Activated naive CD8-positive, alpha-beta T cell treated with anti-CD3 and anti-CD28 coated beads, Interleukin-2, amount 10 ng/mL, durations not matched to agents 7 days and 5 days (primary cell): Measurements from ENCODE around the gene DHX35. TPM values are rescaled to one million over a fixed set of nuclear protein-coding genes. Genes with fewer than 3 reads are reported as not detected.

ENCODE experiments used
- ATAC-seq: fragments of 150-1000 bp; cut with Tn5 transposase; one replicate; pipeline ENCODE4 v1.10.0; 2021; ENCODE audit warnings: low read depth, moderate library complexity
- POLR2A ChIA-PET: fragments of 350-600 bp; sonication (Branson Sonifier 250); formaldehyde crosslinking; loops from one replicate; lab custom pipeline; 2021; ENCODE audit warnings: antibody characterized with exemption; lab: Charles Lee
- DNase-seq: peaks from one replicate; pipeline ENCODE4 v3.0.0; 2021
- H3K27ac Mint-ChIP-seq: one replicate; pipeline ENCODE4 v1.8.0; 2022; ENCODE audit warnings: mild to moderate bottlenecking, mixed read lengths
- H3K27me3 Mint-ChIP-seq: one replicate; pipeline ENCODE4 v1.8.0; 2022; ENCODE audit warnings: mild to moderate bottlenecking, moderate library complexity, mixed read lengths
- H3K36me3 Mint-ChIP-seq: one replicate; pipeline ENCODE4 v1.8.0; 2021; ENCODE audit warnings: mild to moderate bottlenecking, mixed read lengths
- H3K4me1 Mint-ChIP-seq: one replicate; pipeline ENCODE4 v1.8.0; 2021; ENCODE audit warnings: mixed read lengths
- H3K4me3 Mint-ChIP-seq: one replicate; pipeline ENCODE4 v1.8.0; 2022; ENCODE audit warnings: mild to moderate bottlenecking, moderate library complexity, mixed read lengths
- H3K9me3 Mint-ChIP-seq: one replicate; pipeline ENCODE4 v1.8.0; 2021; ENCODE audit warnings: mixed read lengths
- total RNA-seq, 2 experiments: library from RNA; stranded (reverse); gene quantifications; one replicate each; pipeline ENCODE4 v1.2.3, GENCODE V29; 2021

DHX35 gene
- total RNA-seq, 2 experiments from 2014 or later = 10.3 to 10.7 TPM

GRCh38 chr20:39045676-39046075 lies 83.5 kb downstream of the DHX35 start:
- no peaks in the 10 kb centered on the region for H3K36me3 Mint-ChIP-seq
- ATAC-seq (no peak), DNase-seq (no peak)
- H3K4me3 Mint-ChIP-seq = no peak overlapping the region
- no peaks in the 10 kb centered on the region for H3K9me3 Mint-ChIP-seq
- peaks cover 4% of the 10 kb centered on the region for H3K27me3 Mint-ChIP-seq
- POLR2A ChIA-PET = no interaction called here
- peaks cover 11% of the 10 kb centered on the region for H3K4me1 Mint-ChIP-seq
- no peak overlapping the region for H3K27ac Mint-ChIP-seq

GRCh38 chr20:39047417-39047985 lies 85.4 kb downstream of the DHX35 start:
- peaks cover 11% of the 10 kb centered on the region for H3K4me1 Mint-ChIP-seq
- peaks cover 8% of the 10 kb centered on the region for H3K27me3 Mint-ChIP-seq
- POLR2A ChIA-PET = interaction anchor here (1.1 kb wide), 1 partner anchor 122 kb away, joined by 3 read pairs; the partner anchor contains the start of gene FAM83D
- H3K9me3 Mint-ChIP-seq = no peaks in the 10 kb centered on the region
- H3K27ac Mint-ChIP-seq = no peak overlapping the region
- H3K4me3 Mint-ChIP-seq = no peak overlapping the region
- no peak for ATAC-seq
- DNase-seq = no peak
- H3K36me3 Mint-ChIP-seq = no peaks in the 10 kb centered on the region

GRCh38 chr20:39048000-39048696 lies 86.0 kb downstream of the DHX35 start:
- H3K27me3 Mint-ChIP-seq = peaks cover 12% of the 10 kb centered on the region
- peaks cover 11% of the 10 kb centered on the region for H3K4me1 Mint-ChIP-seq
- peak; percentile 83 for DNase-seq
- H3K36me3 Mint-ChIP-seq = no peaks in the 10 kb centered on the region
- no peak overlapping the region for H3K27ac Mint-ChIP-seq
- H3K4me3 Mint-ChIP-seq = no peak overlapping the region
- peak; percentile 81 for ATAC-seq
- POLR2A ChIA-PET = interaction anchor here (1.1 kb wide), 1 partner anchor 122 kb away, joined by 3 read pairs; the partner anchor contains the start of gene FAM83D
- H3K9me3 Mint-ChIP-seq = no peaks in the 10 kb centered on the region

GRCh38 chr20:39049148-39049547 lies 87.0 kb downstream of the DHX35 start:
- no peaks in the 10 kb centered on the region for H3K9me3 Mint-ChIP-seq
- H3K27ac Mint-ChIP-seq = no peak overlapping the region
- no peak overlapping the region for H3K4me3 Mint-ChIP-seq
- POLR2A ChIA-PET = interaction anchor here (0.9 to 1.2 kb wide), 3 partner anchors 31 to 244 kb away, joined by 3 read pairs; partner anchors contain the start of gene PPP1R16B
- ATAC-seq (no peak), DNase-seq (peak; percentile 38)
- peaks cover 9% of the 10 kb centered on the region for H3K4me1 Mint-ChIP-seq
- peaks cover 13% of the 10 kb centered on the region for H3K27me3 Mint-ChIP-seq
- no peaks in the 10 kb centered on the region for H3K36me3 Mint-ChIP-seq

GRCh38 chr20:39049684-39050554 lies 87.8 kb downstream of the DHX35 start:
- POLR2A ChIA-PET = interaction anchor here (0.6 to 1.2 kb wide), 4 partner anchors 30 to 244 kb away, joined by 3 read pairs; partner anchors contain the start of gene PPP1R16B

GRCh38 chr20:39050555-39050902 lies 88.4 kb downstream of the DHX35 start:
- peak overlapping the region; percentile 86 for H3K4me3 Mint-ChIP-seq
- no peak for DNase-seq
- H3K27ac Mint-ChIP-seq = no peak overlapping the region
- peaks cover 9% of the 10 kb centered on the region for H3K4me1 Mint-ChIP-seq
- peaks cover 13% of the 10 kb centered on the region for H3K27me3 Mint-ChIP-seq
- H3K9me3 Mint-ChIP-seq = no peaks in the 10 kb centered on the region
- POLR2A ChIA-PET = interaction anchor here (0.6 kb wide), 1 partner anchor 34 kb away, joined by 3 read pairs; no protein-coding TSS in a partner anchor
- H3K36me3 Mint-ChIP-seq = no peaks in the 10 kb centered on the region
- ATAC-seq = no peak

More at GRCh38 chr20:39049684-39050554, 87.8 kb downstream of the DHX35 start:
- Mint-ChIP-seq H3K4me3 (peak overlapping the region; percentile 86), H3K4me1 (peaks cover 9% of the 10 kb centered on the region), H3K27ac (peak overlapping the region; percentile 78), H3K36me3 (no peaks in the 10 kb centered on the region), H3K9me3 (no peaks in the 10 kb centered on the region), H3K27me3 (peaks cover 13% of the 10 kb centered on the region)
- DNase-seq = peak; percentile 90
- ATAC-seq = peak; percentile 79

- Mint-ChIP-seq H3K9me3 (no peaks in the 10 kb centered on the region), H3K27ac (no peak overlapping the region), H3K4me1 (peaks cover 9% of the 10 kb centered on the region), H3K4me3 (no peak overlapping the region), H3K27me3 (peaks cover 13% of the 10 kb centered on the region), H3K36me3 (no peaks in the 10 kb centered on the region)
- POLR2A ChIA-PET = no interaction called here
- ATAC-seq = no peak
- no peak for DNase-seq
These were observed 90.5 kb downstream of the DHX35 start for GRCh38 chr20:39052676-39053075.

GRCh38 chr20:39057143-39057542 lies 95.0 kb downstream of the DHX35 start:
- H3K36me3 Mint-ChIP-seq = no peaks in the 10 kb centered on the region
- no peak overlapping the region for H3K27ac Mint-ChIP-seq
- no peaks in the 10 kb centered on the region for H3K4me1 Mint-ChIP-seq
- POLR2A ChIA-PET = no interaction called here
- no peaks in the 10 kb centered on the region for H3K9me3 Mint-ChIP-seq
- ATAC-seq (no peak), DNase-seq (no peak)
- peaks cover 6% of the 10 kb centered on the region for H3K27me3 Mint-ChIP-seq
- H3K4me3 Mint-ChIP-seq = no peak overlapping the region

GRCh38 chr20:39057911-39058310 lies 95.8 kb downstream of the DHX35 start:
- no peaks in the 10 kb centered on the region for H3K4me1 Mint-ChIP-seq
- DNase-seq (no peak), ATAC-seq (no peak)
- no peaks in the 10 kb centered on the region for H3K36me3 Mint-ChIP-seq
- no peak overlapping the region for H3K27ac Mint-ChIP-seq
- POLR2A ChIA-PET = no interaction called here
- H3K27me3 Mint-ChIP-seq = peaks cover 6% of the 10 kb centered on the region
- H3K9me3 Mint-ChIP-seq = no peaks in the 10 kb centered on the region
- no peak overlapping the region for H3K4me3 Mint-ChIP-seq

- H3K36me3 Mint-ChIP-seq = no peaks in the 10 kb centered on the region
- ATAC-seq (no peak), DNase-seq (no peak)
- no peak overlapping the region for H3K27ac Mint-ChIP-seq
- no peaks in the 10 kb centered on the region for H3K4me1 Mint-ChIP-seq
- H3K9me3 Mint-ChIP-seq = no peaks in the 10 kb centered on the region
- peaks cover 3% of the 10 kb centered on the region for H3K27me3 Mint-ChIP-seq
- POLR2A ChIA-PET = no interaction called here
- H3K4me3 Mint-ChIP-seq = no peak overlapping the region
These were observed 96.9 kb downstream of the DHX35 start for GRCh38 chr20:39059036-39059435.

- ATAC-seq (no peak), DNase-seq (no peak)
- Mint-ChIP-seq H3K4me1 (peaks cover 2% of the 10 kb centered on the region), H3K9me3 (peaks cover 4% of the 10 kb centered on the region), H3K27me3 (peaks cover 14% of the 10 kb centered on the region), H3K36me3 (no peaks in the 10 kb centered on the region), H3K4me3 (no peak overlapping the region), H3K27ac (no peak overlapping the region)
- POLR2A ChIA-PET = no interaction called here
These were observed 104.5 kb downstream of the DHX35 start for GRCh38 chr20:39066471-39067242.

GRCh38 chr20:39067526-39068216 lies 105.5 kb downstream of the DHX35 start:
- Mint-ChIP-seq H3K27ac (no peak overlapping the region), H3K9me3 (peaks cover 4% of the 10 kb centered on the region), H3K36me3 (no peaks in the 10 kb centered on the region), H3K4me1 (peaks cover 2% of the 10 kb centered on the region), H3K27me3 (peaks cover 11% of the 10 kb centered on the region), H3K4me3 (no peak overlapping the region)
- POLR2A ChIA-PET = no interaction called here
- DNase-seq = no peak
- no peak for ATAC-seq
